ENCODE measurements around the gene FOXK2.

GRCh38 chr17:82638183-82638773, 118.7 kb downstream of the FOXK2 start:
- TF ChIP-seq POLR2AphosphoS5 (IDR thresholded peaks at IDR 0.05; ENCODE audit: borderline replicate concordance, low read depth, low read length) (no peak), EZH2 (IDR thresholded peaks at IDR 0.05) (no peak)
